Endodermal cell (in vitro differentiated cells): ENCODE data around the gene ZNF280A. TPM values are rescaled to one million over a fixed set of nuclear protein-coding genes. Genes with fewer than 3 reads are reported as not detected.

Experiments
- DNase-seq: peaks from one replicate; pipeline ENCODE4 v3.0.0-alpha.2; 2017
- H3K27ac ChIP-seq: 2 replicates; pipeline ENCODE4 v1.5.1; 2013; ENCODE audit warnings: mild to moderate bottlenecking, low read depth, low read length, moderate library complexity
- H3K27me3 ChIP-seq: 2 replicates; pipeline ENCODE4 v1.6.1; 2013; ENCODE audit warnings: mild to moderate bottlenecking, low read length, moderate library complexity; ENCODE audit not compliant: insufficient read depth, control insufficient read depth, poor library complexity, severe bottlenecking
- H3K36me3 ChIP-seq: 2 replicates; pipeline ENCODE4 v1.7.0; 2013; ENCODE audit warnings: mild to moderate bottlenecking, low read length, moderate library complexity; ENCODE audit not compliant: control insufficient read depth, insufficient read depth
- H3K4me1 ChIP-seq: one replicate; pipeline ENCODE4 v1.7.0; 2013; ENCODE audit warnings: low read length; ENCODE audit not compliant: control insufficient read depth, insufficient read depth
- H3K4me3 ChIP-seq: 2 replicates; pipeline ENCODE4 v1.5.1; 2013; ENCODE audit warnings: mild to moderate bottlenecking, low read length, moderate library complexity
- H3K9ac ChIP-seq: 2 replicates; pipeline ENCODE4 v1.6.1; 2013; ENCODE audit warnings: mild to moderate bottlenecking, low read length, moderate library complexity; ENCODE audit not compliant: poor library complexity, severe bottlenecking; ENCODE audit errors: extremely low read depth
- H3K9me3 ChIP-seq: 2 replicates; pipeline ENCODE4 v1.6.1; 2013; ENCODE audit warnings: mild to moderate bottlenecking, low read length, moderate library complexity; ENCODE audit not compliant: control insufficient read depth
- H3K27ac Mint-ChIP-seq: 2 replicates; pipeline ENCODE4 v1.8.0; 2020; ENCODE audit warnings: mixed read lengths
- H3K27me3 Mint-ChIP-seq: 2 replicates; pipeline ENCODE4 v1.8.0; 2021; ENCODE audit warnings: mild to moderate bottlenecking, mixed read lengths; ENCODE audit not compliant: insufficient read depth
- H3K36me3 Mint-ChIP-seq: 2 replicates; pipeline ENCODE4 v1.8.0; 2020; ENCODE audit warnings: low read depth, mixed read lengths
- H3K4me1 Mint-ChIP-seq: 2 replicates; pipeline ENCODE4 v1.8.0; 2020; ENCODE audit warnings: mixed read lengths
- H3K4me3 Mint-ChIP-seq: 2 replicates; pipeline ENCODE4 v1.8.0; 2020; ENCODE audit warnings: mild to moderate bottlenecking, moderate library complexity, mixed read lengths
- H3K9me3 Mint-ChIP-seq: 2 replicates; pipeline ENCODE4 v1.8.0; 2020; ENCODE audit warnings: mild to moderate bottlenecking, mixed read lengths
- CTCF ChIP-seq: fragments of 200-600 bp; sonication (generic); conservative IDR thresholded peaks from 2 replicates; pipeline ENCODE4 v1.5.0; 2021; ENCODE audit warnings: antibody characterized with exemption, mild to moderate bottlenecking
- WGBS, 2 experiments: methylation state at CpG; one replicate each; pipeline versions ENCODE4 v1.1.5 to v1.1.7; 2013; ENCODE audit warnings: missing lambda C conversion rate in 2 of 2, mixed read lengths in 1 of 2; ENCODE audit not compliant: insufficient coverage in 1 of 2, insufficient read length in 1 of 2; 5-methylcytosine and 5-hydroxymethylcytosine counted together
- total RNA-seq, 2 donors: library from RNA; stranded (reverse); fragmentation: NEBNext Ultra II Directional in 1 of 2; extraction: Animal tissue kit (Norgen Biotek cat#: 25700) in 1 of 2; gene quantifications; 2 replicates in 1 of 2; 3 replicates in 1 of 2; pipeline ENCODE4 v1.2.1, GENCODE V29; 2021

Gene ZNF280A
- total RNA-seq, 2 donors from 2014 or later: 0.55 to 2.1 TPM

GRCh38 chr22:22553735-22554586, 33.9 kb upstream of the ZNF280A start:
- Mint-ChIP-seq H3K27me3 (peaks cover 72% of the 10 kb centered on the region), H3K27ac (no peak overlapping the region), H3K36me3 (no peaks in the 10 kb centered on the region), H3K4me3 (no peak overlapping the region), H3K4me1 (peaks cover 7% of the 10 kb centered on the region), H3K9me3 (peaks cover 9% of the 10 kb centered on the region)
- DNase-seq: no peak
- Histone ChIP-seq H3K9me3 (no peaks in the 10 kb centered on the region), H3K4me3 (no peak overlapping the region), H3K36me3 (no peaks in the 10 kb centered on the region), H3K4me1 (no peaks in the 10 kb centered on the region), H3K27me3 (peaks cover 30% of the 10 kb centered on the region), H3K9ac (no peak overlapping the region), H3K27ac (no peak overlapping the region)
- 68 to 75% methylated on average over 7 to 8 of the region's 8 CpGs for WGBS, 2 experiments
- TF ChIP-seq CTCF: no peak

GRCh38 chr22:22553141-22553540, 33.1 kb upstream of the ZNF280A start:
- no peak overlapping the region for H3K9ac ChIP-seq
- Mint-ChIP-seq H3K4me3 (no peak overlapping the region), H3K36me3 (no peaks in the 10 kb centered on the region), H3K27ac (no peak overlapping the region), H3K27me3 (peaks cover 81% of the 10 kb centered on the region), H3K9me3 (peaks cover 8% of the 10 kb centered on the region), H3K4me1 (peaks cover 7% of the 10 kb centered on the region)
- H3K4me1 ChIP-seq: no peaks in the 10 kb centered on the region
- peaks cover 38% of the 10 kb centered on the region for H3K27me3 ChIP-seq
- no peak overlapping the region for H3K27ac ChIP-seq
- WGBS, 2 experiments: 63 to 80% methylated on average over 1 of the region's 1 CpG
- H3K4me3 ChIP-seq: no peak overlapping the region
- H3K9me3 ChIP-seq: no peaks in the 10 kb centered on the region
- no peak for DNase-seq
- no peaks in the 10 kb centered on the region for H3K36me3 ChIP-seq
- TF ChIP-seq CTCF: no peak

GRCh38 chr22:22552630-22553029, 32.6 kb upstream of the ZNF280A start:
- H3K27me3 Mint-ChIP-seq: peaks cover 86% of the 10 kb centered on the region

More at GRCh38 chr22:22552630-22553029, 32.6 kb upstream of the ZNF280A start:
- 47 to 58% methylated on average over 2 to 4 of the region's 4 CpGs for WGBS, 2 experiments
- Histone ChIP-seq H3K9ac (no peak overlapping the region), H3K27me3 (peaks cover 43% of the 10 kb centered on the region), H3K4me3 (no peak overlapping the region), H3K9me3 (no peaks in the 10 kb centered on the region), H3K4me1 (no peaks in the 10 kb centered on the region), H3K27ac (no peak overlapping the region), H3K36me3 (no peaks in the 10 kb centered on the region)
- TF ChIP-seq CTCF: peak; percentile 78
- Mint-ChIP-seq H3K4me1 (peaks cover 7% of the 10 kb centered on the region), H3K27ac (no peak overlapping the region), H3K36me3 (no peaks in the 10 kb centered on the region), H3K9me3 (peaks cover 8% of the 10 kb centered on the region), H3K4me3 (no peak overlapping the region)
- DNase-seq: peak; percentile 82
